Measurements from ENCODE around the gene SGTA. TPM values are rescaled to one million over a fixed set of nuclear protein-coding genes. Genes with fewer than 3 reads are reported as not detected.

Gene SGTA
- total and polyA plus RNA-seq, 2 of the 13 experiments (the other 11 are each of a cell fraction or from before 2014, with no cell fraction given), result 43.9 to 47.4 TPM

- peak; percentile 69 for ATAC-seq
- no peaks in the 10 kb centered on the region for H3K9me3 ChIP-seq (ENCODE audit: low read length)
- intact Hi-C loops (cut with micrococcal nuclease; ENCODE audit: unreplicated experiment) (no loop called here), in situ Hi-C loops (cut with HindIII; ENCODE audit: extremely low pct_ligation_motif_present, low pct_unique_long_range_greater_than_20kb) (loop anchor here (10.0 kb wide), 1 partner anchor 64 kb away; no protein-coding TSS in a partner anchor)
- CTCF ChIA-PET (ENCODE audit: low intra/inter-chr PET ratio, low total read pairs), result no interaction called here
- peaks cover 12 to 41% of the 10 kb centered on the region in 2 experiments; a peak in 4 of 5 replicates for H3K36me3 ChIP-seq (replicated peaks in 1 of 2; ENCODE audit: control insufficient read depth in 1 of 2, insufficient read depth in 2 of 2, low read length in 2 of 2)
- H3K4me1 ChIP-seq (ENCODE audit: insufficient read depth, low read length), result peaks cover 18% of the 10 kb centered on the region
- BruUV-seq (replicated peaks), result no TSS peak
- peak overlapping the region; percentile 30; the same call in 1 of the 2 replicates for H3K4me2 ChIP-seq (ENCODE audit: low read depth, low read length)
- no peak overlapping the region for H2AFZ ChIP-seq (ENCODE audit: low read length)
- no peaks in the 10 kb centered on the region for H3K27me3 ChIP-seq (ENCODE audit: control insufficient read depth in 1 of 2, insufficient read depth in 2 of 2, low read length in 2 of 2)
- 70% methylated on average over 12 of the region's 20 CpGs for whole genome bisulfite sequencing (ENCODE audit: low lambda C conversion rate)
- H3K4me3 ChIP-seq (replicated peaks in 1 of 3; ENCODE audit: insufficient read depth in 1 of 3, low read depth in 2 of 3, low read length in 3 of 3), result no peak overlapping the region; a peak in 1 of 6 replicates
- FAIRE-seq, result peak; percentile 65
- POLR2A ChIA-PET, result interaction anchor here (0.9 to 2.5 kb wide), 8 partner anchors 8 to 55 kb away, joined by 3 to 18 read pairs (median 6); partner anchors contain the start of genes SGTA, THOP1, ZNF554 and ZNF555
- no peaks in the 10 kb centered on the region for H4K20me1 ChIP-seq (ENCODE audit: insufficient read depth, low read length)
- H3K79me2 ChIP-seq (ENCODE audit: insufficient read depth, low read length), result no peaks in the 10 kb centered on the region
- peak; percentile 81 for DNase-seq (ENCODE audit: low spot score)
- peak overlapping the region; percentile 54 for H3K9ac ChIP-seq (ENCODE audit: insufficient read depth, low read depth, low read length)
- H3K27ac ChIP-seq (ENCODE audit: extremely low read length, insufficient read depth, low read length), result peak overlapping the region; percentile 66
- TF ChIP-seq ZBTB39 (CRISPR knock-in tag; IDR thresholded peaks at IDR 0.05), result peak; percentile 64; the same call in 1 of the 2 replicates
- TF ChIP-seq ZNF501 (CRISPR knock-in tag; IDR thresholded peaks at IDR 0.05), result no peak
- no peak for TF ChIP-seq ZNF484 (CRISPR knock-in tag; IDR thresholded peaks at IDR 0.05; ENCODE audit: borderline replicate concordance, low read depth)
- peak; percentile 39 for TF ChIP-seq ZHX2 (IDR thresholded peaks at IDR 0.05; ENCODE audit: low read depth)
- no peak for TF ChIP-seq ZHX2 (CRISPR knock-in tag; IDR thresholded peaks at IDR 0.05; ENCODE audit: borderline replicate concordance)
- no peak for TF ChIP-seq ZNF703 (CRISPR knock-in tag; IDR thresholded peaks at IDR 0.05; ENCODE audit: borderline replicate concordance)
- TF ChIP-seq ERF (CRISPR knock-in tag; IDR thresholded peaks at IDR 0.05), result peak; percentile 53; the same call in 1 of the 2 replicates
- TF ChIP-seq TMF1 (CRISPR knock-in tag; IDR thresholded peaks at IDR 0.05; ENCODE audit: low read depth), result no peak
- TF ChIP-seq MLX (CRISPR knock-in tag; IDR thresholded peaks at IDR 0.05), result 0 out of 2 replicates have a peak, but pooled peaks have one; percentile 40
- no peak for TF ChIP-seq RBM22 (optimal IDR thresholded peaks at IDR 0.05; ENCODE audit: low read length)
- peak; percentile 92; the same call in 1 of the 2 replicates for TF ChIP-seq KLF9 (CRISPR knock-in tag; IDR thresholded peaks at IDR 0.05; ENCODE audit: low read depth)
- TF ChIP-seq ZFP37 (CRISPR knock-in tag; IDR thresholded peaks at IDR 0.05; ENCODE audit: borderline replicate concordance), result no peak
Measured at GRCh38 chr19:2811221-2811722, 28.2 kb upstream of the SGTA start.

Measured in HepG2 (cell line).